ENCODE results near the gene UBR3. TPM values are rescaled to one million over a fixed set of nuclear protein-coding genes. Genes with fewer than 3 reads are reported as not detected.
"Not testable (repeated sequence)": the region's sequence is repeated elsewhere in the genome, so short reads cannot be mapped to it uniquely, and the experiment has no call there.

UBR3 gene
- total RNA-seq, 4 donors from 2014 or later: 87.4 to 101 (median 97.3) TPM

DNA sequence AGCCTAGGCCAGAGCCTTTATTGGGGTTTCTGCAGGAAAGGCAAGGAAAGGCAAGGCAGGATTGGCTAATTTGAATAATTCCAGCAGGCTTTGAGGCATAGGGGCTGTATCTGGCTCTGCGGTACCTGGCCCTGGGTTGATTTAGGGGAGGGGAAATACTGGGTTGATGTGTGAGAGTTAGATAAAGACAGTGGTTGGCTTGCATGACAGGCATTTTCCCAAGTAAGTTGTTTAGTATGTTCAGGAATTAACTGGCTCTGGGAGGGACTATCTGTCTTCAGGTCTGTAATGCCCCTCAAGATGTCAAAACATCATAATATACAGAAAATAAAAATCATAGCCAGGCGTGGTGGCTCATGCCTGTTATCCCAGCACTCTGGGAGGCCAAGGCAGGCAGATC, 98.7 kb downstream of the UBR3 start:
- TF ChIP-seq, protein P1, sequence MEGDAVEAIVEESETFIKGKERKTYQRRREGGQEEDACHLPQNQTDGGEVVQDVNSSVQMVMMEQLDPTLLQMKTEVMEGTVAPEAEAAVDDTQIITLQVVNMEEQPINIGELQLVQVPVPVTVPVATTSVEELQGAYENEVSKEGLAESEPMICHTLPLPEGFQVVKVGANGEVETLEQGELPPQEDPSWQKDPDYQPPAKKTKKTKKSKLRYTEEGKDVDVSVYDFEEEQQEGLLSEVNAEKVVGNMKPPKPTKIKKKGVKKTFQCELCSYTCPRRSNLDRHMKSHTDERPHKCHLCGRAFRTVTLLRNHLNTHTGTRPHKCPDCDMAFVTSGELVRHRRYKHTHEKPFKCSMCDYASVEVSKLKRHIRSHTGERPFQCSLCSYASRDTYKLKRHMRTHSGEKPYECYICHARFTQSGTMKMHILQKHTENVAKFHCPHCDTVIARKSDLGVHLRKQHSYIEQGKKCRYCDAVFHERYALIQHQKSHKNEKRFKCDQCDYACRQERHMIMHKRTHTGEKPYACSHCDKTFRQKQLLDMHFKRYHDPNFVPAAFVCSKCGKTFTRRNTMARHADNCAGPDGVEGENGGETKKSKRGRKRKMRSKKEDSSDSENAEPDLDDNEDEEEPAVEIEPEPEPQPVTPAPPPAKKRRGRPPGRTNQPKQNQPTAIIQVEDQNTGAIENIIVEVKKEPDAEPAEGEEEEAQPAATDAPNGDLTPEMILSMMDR (IDR thresholded peaks at IDR 0.05): no peak
- TF ChIP-seq POLR2A (IDR thresholded peaks at IDR 0.05) (no peak), EP300 (IDR thresholded peaks at IDR 0.05) (no peak)
- Histone ChIP-seq H3K27me3 (no peaks in the 10 kb centered on the region), H3K4me3 (no peak overlapping the region), H3K4me1 (peaks cover 0 to 6% (median 0%) of the 10 kb centered on the region in 4 donors), H3K27ac (no peak overlapping the region), H3K36me3 (peaks cover 0 to 23% (median 0%) of the 10 kb centered on the region in 3 donors), H3K9me3 (no peaks in the 10 kb centered on the region)
- 91 to 100% methylated on average over 2 of the region's 2 CpGs for WGBS, 2 donors
- no peak for DNase-seq (ENCODE audit: low spot score in 2 of 2)

- WGBS, 2 donors: 34 to 43% methylated on average over 1 of the region's 1 CpG
- peaks cover 0 to 13% (median 0%) of the 10 kb centered on the region in 4 donors for H3K4me1 ChIP-seq
- no peak overlapping the region for H3K27ac ChIP-seq
- H3K9me3 ChIP-seq: no peaks in the 10 kb centered on the region
- no peaks in the 10 kb centered on the region for H3K27me3 ChIP-seq
- peak in 1 of 2 donors; percentile 58 for DNase-seq (ENCODE audit: low spot score in 2 of 2)
- TF ChIP-seq, protein P1 (IDR thresholded peaks at IDR 0.05): peak; percentile 51 to 77 (median 74)
- TF ChIP-seq EP300 (IDR thresholded peaks at IDR 0.05) (no peak), POLR2A (IDR thresholded peaks at IDR 0.05) (no peak)
- no peak overlapping the region for H3K4me3 ChIP-seq
- peaks cover 0 to 19% (median 0%) of the 10 kb centered on the region in 3 donors for H3K36me3 ChIP-seq
Measured at GRCh38 chr2:169928463-169928864, 101.2 kb downstream of the UBR3 start.

DNA sequence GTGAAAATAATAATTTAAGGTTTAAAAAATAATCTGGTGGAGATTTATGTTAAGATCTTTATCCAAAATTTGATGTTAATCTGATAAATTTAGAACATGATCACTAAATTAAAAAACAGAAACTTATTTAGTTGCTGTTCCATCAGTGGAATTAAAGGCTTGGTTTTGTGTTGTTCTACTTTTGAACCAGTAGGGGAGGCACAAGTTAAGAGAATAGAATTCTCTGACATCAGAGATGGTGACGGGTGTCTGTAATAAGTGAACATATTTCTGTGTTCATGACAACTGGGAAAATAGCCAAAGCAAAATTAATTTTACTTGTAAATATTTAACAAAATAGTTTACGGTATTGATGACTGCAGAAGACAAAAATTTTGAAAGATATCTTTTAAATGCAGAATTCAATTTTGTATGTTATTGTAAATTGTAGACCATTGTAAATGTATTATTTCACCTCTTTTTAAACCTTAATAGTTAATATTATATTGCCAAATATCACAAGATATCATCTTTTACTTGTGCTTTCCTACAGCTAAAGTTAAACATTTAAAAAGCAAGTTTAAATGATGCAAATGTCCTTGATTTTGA, 106.0 kb downstream of the UBR3 start:
- Histone ChIP-seq H3K27me3 (no peaks in the 10 kb centered on the region), H3K4me1 (peaks cover 0 to 21% (median 0%) of the 10 kb centered on the region in 4 donors), H3K36me3 (peaks cover 0 to 15% (median 0%) of the 10 kb centered on the region in 3 donors), H3K27ac (peak overlapping the region in 1 of 4 donors; percentile 33), H3K4me3 (no peak overlapping the region), H3K9me3 (no peaks in the 10 kb centered on the region)
- no peak for DNase-seq (ENCODE audit: low spot score in 2 of 2)
- TF ChIP-seq, protein P1 (IDR thresholded peaks at IDR 0.05): peak; percentile 45 to 62 (median 50)
- TF ChIP-seq POLR2A (IDR thresholded peaks at IDR 0.05): no peak
- 30 to 40% methylated on average over 2 of the region's 2 CpGs for WGBS, 2 donors

GRCh38 chr2:169936652-169937051, 109.4 kb downstream of the UBR3 start:
- DNase-seq (ENCODE audit: low spot score in 2 of 2); H3K27ac ChIP-seq; H3K4me3 ChIP-seq; H3K9me3 ChIP-seq; H3K27me3 ChIP-seq: not testable (repeated sequence)
- H3K4me1 ChIP-seq: peaks cover 0 to 16% (median 0%) of the 10 kb centered on the region in 4 donors
- peaks cover 0 to 16% (median 0%) of the 10 kb centered on the region in 3 donors for H3K36me3 ChIP-seq
- 98% methylated on average over 5 of the region's 5 CpGs for WGBS, 2 donors

- no peaks in the 10 kb centered on the region for H3K27me3 ChIP-seq
- TF ChIP-seq, protein P1 (IDR thresholded peaks at IDR 0.05): no peak
- TF ChIP-seq EP300 (IDR thresholded peaks at IDR 0.05) (no peak), POLR2A (IDR thresholded peaks at IDR 0.05) (no peak)
- 91 to 100% methylated on average over 1 of the region's 1 CpG for WGBS, 2 donors
Measured at GRCh38 chr2:169945515-169945914, 118.3 kb downstream of the UBR3 start.

More at GRCh38 chr2:169945515-169945914, 118.3 kb downstream of the UBR3 start:
- H3K36me3 ChIP-seq: peaks cover 0 to 39% (median 0%) of the 10 kb centered on the region in 3 donors
- no peak overlapping the region for H3K27ac ChIP-seq
- DNase-seq (ENCODE audit: low spot score in 2 of 2): no peak
- no peaks in the 10 kb centered on the region for H3K4me1 ChIP-seq
- no peaks in the 10 kb centered on the region for H3K9me3 ChIP-seq
- no peak overlapping the region for H3K4me3 ChIP-seq
